SK-N-SH treated with all-trans-retinoic acid at 6 μM for 48 hours (cell line): Measurements from ENCODE around the gene PRKG2.

ENCODE experiments used
- GLIS3 ChIP-seq: fragments of 250-450 bp; sonication (Bioruptor Pico); IDR thresholded peaks from 2 replicates; pipeline ENCODE4 v1.5.0; 2020; ENCODE audit warnings: mild to moderate bottlenecking, moderate library complexity
- ISL1 ChIP-seq: fragments of 250-450 bp; sonication (Bioruptor Pico); IDR thresholded peaks from 2 replicates; pipeline ENCODE4 v2.1.2; 2022; ENCODE audit warnings: mild to moderate bottlenecking, moderate library complexity
- PATZ1 ChIP-seq: fragments of 250-450 bp; sonication (Bioruptor Pico); IDR thresholded peaks from 2 replicates; pipeline ENCODE4 v1.8.0; 2020; ENCODE audit warnings: mild to moderate bottlenecking, moderate library complexity, borderline replicate concordance
- ZFP30 ChIP-seq: fragments of 450-650 bp; formaldehyde crosslinking; IDR thresholded peaks from 2 replicates; pipeline ENCODE4 v1.5.0; 2022; ENCODE audit warnings: mild to moderate bottlenecking, moderate library complexity

DNA sequence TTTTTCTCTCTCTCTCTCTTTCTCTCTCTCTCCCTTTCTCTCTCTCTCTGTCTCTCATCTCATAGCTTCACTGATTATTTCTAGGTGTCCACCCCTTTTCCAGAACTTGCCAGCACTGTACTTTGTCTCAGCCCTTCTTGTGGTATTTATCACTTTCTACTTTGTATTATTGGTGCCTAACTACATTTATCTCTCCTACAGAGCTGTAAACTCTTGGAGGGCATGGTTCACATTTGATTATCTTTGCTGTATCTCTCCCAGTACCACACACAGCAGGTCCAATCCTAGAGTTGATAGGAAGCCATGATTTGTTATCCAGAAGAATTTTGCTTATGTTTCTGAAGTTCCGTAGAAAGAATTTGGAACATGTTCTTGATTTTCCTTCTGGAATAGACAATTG lies 5.2 kb upstream of the PRKG2 start:
- no peak for TF ChIP-seq ISL1
- TF ChIP-seq PATZ1 (CRISPR knock-in tag) = no peak
- no peak for TF ChIP-seq ZFP30 (CRISPR knock-in tag)
- TF ChIP-seq GLIS3 = no peak
